ENCODE results near the gene KRTAP1-4. TPM values are rescaled to one million over a fixed set of nuclear protein-coding genes. Genes with fewer than 3 reads are reported as not detected.

KRTAP1-4 gene
- total RNA-seq, 1 experiment from 2014 or later: not detected

DNA sequence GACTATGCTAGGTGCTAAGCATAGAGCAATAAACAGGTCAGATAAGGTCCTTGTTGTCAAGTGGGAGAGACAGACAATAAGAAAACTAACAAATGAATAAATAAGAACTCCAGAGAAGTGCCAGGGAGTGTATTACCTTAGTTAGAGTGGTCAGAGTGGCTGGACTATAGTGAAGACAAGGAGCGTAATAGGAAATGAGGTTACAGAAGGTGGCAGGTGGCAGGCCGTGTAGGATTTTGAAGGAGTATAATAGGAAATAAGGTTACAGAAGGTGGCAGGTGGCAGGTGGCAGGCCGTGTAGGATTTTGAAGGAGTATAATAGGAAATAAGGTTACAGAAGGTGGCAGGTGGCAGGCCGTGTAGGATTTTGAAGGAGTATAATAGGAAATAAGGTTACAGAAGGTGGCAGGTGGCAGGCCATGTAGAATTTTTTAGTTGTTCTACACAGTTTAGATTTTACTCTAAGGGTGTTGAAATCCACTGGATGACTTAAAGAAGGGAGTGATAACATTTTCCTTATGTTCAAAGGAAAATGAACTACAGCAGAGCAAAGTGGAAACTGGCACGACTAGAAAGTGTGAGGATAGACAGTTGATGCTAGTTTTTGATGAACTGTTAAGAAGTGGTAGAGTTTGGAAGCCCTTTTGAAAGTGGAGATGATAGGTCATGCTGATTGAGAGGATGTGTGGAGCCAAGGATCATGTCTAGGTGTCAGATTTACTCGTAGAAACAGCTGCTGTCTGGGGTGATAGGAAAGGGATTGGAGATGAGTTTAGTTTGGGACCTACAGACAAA, 17.5 kb downstream of the KRTAP1-4 start:
- no peak for TF ChIP-seq CTCF (IDR thresholded peaks at IDR 0.05; ENCODE audit: unreplicated experiment)
- Mint-ChIP-seq H3K27ac (ENCODE audit: unreplicated experiment) (peak overlapping the region; percentile 6), H3K27me3 (ENCODE audit: unreplicated experiment) (no peaks in the 10 kb centered on the region), H3K9me3 (ENCODE audit: low read depth, unreplicated experiment) (peaks cover 4% of the 10 kb centered on the region), H3K4me1 (ENCODE audit: low read depth, unreplicated experiment) (peaks cover 66% of the 10 kb centered on the region), H3K36me3 (ENCODE audit: insufficient read depth, unreplicated experiment) (no peaks in the 10 kb centered on the region), H3K4me3 (ENCODE audit: low read depth, unreplicated experiment) (no peak overlapping the region)
- DNase-seq: no peak
- no TSS peak for BruUV-seq (replicated peaks)
- intact Hi-C loops (cut with micrococcal nuclease; ENCODE audit: unreplicated experiment): no loop called here
- CTCF ChIA-PET: interaction anchor here (1.1 to 1.8 kb wide), 3 partner anchors 13 to 66 kb away, joined by 3 to 5 read pairs (median 3); partner anchors contain the start of gene KRTAP2-3

GRCh38 chr17:41010441-41010840, 19.6 kb downstream of the KRTAP1-4 start:
- intact Hi-C loops (cut with micrococcal nuclease; ENCODE audit: unreplicated experiment): no loop called here
- no peaks in the 10 kb centered on the region for H3K27me3 Mint-ChIP-seq (ENCODE audit: unreplicated experiment)
- H3K27ac Mint-ChIP-seq (ENCODE audit: unreplicated experiment): no peak overlapping the region
- DNase-seq: no peak
- TF ChIP-seq CTCF (IDR thresholded peaks at IDR 0.05; ENCODE audit: unreplicated experiment): no peak
- no TSS peak for BruUV-seq (replicated peaks)
- H3K36me3 Mint-ChIP-seq (ENCODE audit: insufficient read depth, unreplicated experiment): no peaks in the 10 kb centered on the region
- H3K4me3 Mint-ChIP-seq (ENCODE audit: low read depth, unreplicated experiment): no peak overlapping the region
- peaks cover 52% of the 10 kb centered on the region for H3K4me1 Mint-ChIP-seq (ENCODE audit: low read depth, unreplicated experiment)
- CTCF ChIA-PET: interaction anchor here (0.6 to 1.7 kb wide), 6 partner anchors 10 to 101 kb away, joined by 3 to 6 read pairs (median 4); partner anchors contain the start of gene KRT23
- H3K9me3 Mint-ChIP-seq (ENCODE audit: low read depth, unreplicated experiment): peaks cover 4% of the 10 kb centered on the region

- Mint-ChIP-seq H3K36me3 (ENCODE audit: insufficient read depth, unreplicated experiment) (no peaks in the 10 kb centered on the region), H3K9me3 (ENCODE audit: low read depth, unreplicated experiment) (peaks cover 4% of the 10 kb centered on the region), H3K27me3 (ENCODE audit: unreplicated experiment) (no peaks in the 10 kb centered on the region), H3K4me3 (ENCODE audit: low read depth, unreplicated experiment) (no peak overlapping the region), H3K4me1 (ENCODE audit: low read depth, unreplicated experiment) (peaks cover 47% of the 10 kb centered on the region), H3K27ac (ENCODE audit: unreplicated experiment) (no peak overlapping the region)
- BruUV-seq (replicated peaks): no TSS peak
- no peak for DNase-seq
- TF ChIP-seq CTCF (IDR thresholded peaks at IDR 0.05; ENCODE audit: unreplicated experiment): no peak
- intact Hi-C loops (cut with micrococcal nuclease; ENCODE audit: unreplicated experiment): no loop called here
- CTCF ChIA-PET: interaction anchor here (0.6 to 1.7 kb wide), 13 partner anchors 10 to 206 kb away, joined by 3 to 6 read pairs (median 4); partner anchors contain the start of genes KRT23, KRT40 and KRTAP2-3
These were observed 20.1 kb downstream of the KRTAP1-4 start for GRCh38 chr17:41009936-41010335.

DNA sequence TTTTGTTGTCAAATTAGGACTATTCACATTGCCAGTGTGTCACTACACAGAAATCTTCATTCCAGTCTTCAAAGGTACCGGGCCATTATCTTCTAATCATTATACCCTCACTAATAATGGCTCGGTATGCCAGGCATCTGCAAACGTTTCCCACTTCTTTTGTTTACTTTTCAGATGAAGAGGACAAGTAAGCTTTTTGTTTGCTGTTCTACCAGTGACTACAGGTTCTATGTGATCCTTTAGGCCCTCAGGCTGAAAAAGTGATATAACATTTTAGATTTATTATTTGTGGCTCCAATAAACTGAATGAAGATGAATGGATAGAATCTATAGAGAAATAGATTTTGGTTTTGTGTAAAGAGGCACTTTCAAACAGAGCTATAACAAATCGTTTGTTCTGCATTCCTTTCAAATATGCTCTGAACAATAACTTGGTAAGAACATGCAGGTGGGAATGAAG, 20.7 kb downstream of the KRTAP1-4 start:
- Mint-ChIP-seq H3K4me1 (ENCODE audit: low read depth, unreplicated experiment) (peaks cover 44% of the 10 kb centered on the region), H3K27ac (ENCODE audit: unreplicated experiment) (no peak overlapping the region), H3K27me3 (ENCODE audit: unreplicated experiment) (no peaks in the 10 kb centered on the region), H3K4me3 (ENCODE audit: low read depth, unreplicated experiment) (no peak overlapping the region), H3K9me3 (ENCODE audit: low read depth, unreplicated experiment) (peaks cover 4% of the 10 kb centered on the region), H3K36me3 (ENCODE audit: insufficient read depth, unreplicated experiment) (no peaks in the 10 kb centered on the region)
- DNase-seq: peak; percentile 45
- BruUV-seq (replicated peaks): no TSS peak
- CTCF ChIA-PET: interaction anchor here (0.6 to 1.7 kb wide), 14 partner anchors 10 to 292 kb away, joined by 3 to 6 read pairs (median 4); partner anchors contain the start of genes KRT23, KRT40 and KRTAP2-3
- intact Hi-C loops (cut with micrococcal nuclease; ENCODE audit: unreplicated experiment): no loop called here
- no peak for TF ChIP-seq CTCF (IDR thresholded peaks at IDR 0.05; ENCODE audit: unreplicated experiment)
